Cortex of kidney (tissue), 1 donor: ENCODE results near the gene SC5D.

ENCODE experiments used
- DNase-seq: peaks from one replicate; lab custom pipeline; 2025; lab: John Stamatoyannopoulos, UW

Gene SC5D

GRCh38 chr11:121328967-121329679, 36.6 kb downstream of the SC5D start:
- DNase-seq: no peak

GRCh38 chr11:121329781-121330395, 37.3 kb downstream of the SC5D start:
- DNase-seq: no peak

- no peak for DNase-seq
Observed at GRCh38 chr11:121330614-121331435, 38.3 kb downstream of the SC5D start.

DNA sequence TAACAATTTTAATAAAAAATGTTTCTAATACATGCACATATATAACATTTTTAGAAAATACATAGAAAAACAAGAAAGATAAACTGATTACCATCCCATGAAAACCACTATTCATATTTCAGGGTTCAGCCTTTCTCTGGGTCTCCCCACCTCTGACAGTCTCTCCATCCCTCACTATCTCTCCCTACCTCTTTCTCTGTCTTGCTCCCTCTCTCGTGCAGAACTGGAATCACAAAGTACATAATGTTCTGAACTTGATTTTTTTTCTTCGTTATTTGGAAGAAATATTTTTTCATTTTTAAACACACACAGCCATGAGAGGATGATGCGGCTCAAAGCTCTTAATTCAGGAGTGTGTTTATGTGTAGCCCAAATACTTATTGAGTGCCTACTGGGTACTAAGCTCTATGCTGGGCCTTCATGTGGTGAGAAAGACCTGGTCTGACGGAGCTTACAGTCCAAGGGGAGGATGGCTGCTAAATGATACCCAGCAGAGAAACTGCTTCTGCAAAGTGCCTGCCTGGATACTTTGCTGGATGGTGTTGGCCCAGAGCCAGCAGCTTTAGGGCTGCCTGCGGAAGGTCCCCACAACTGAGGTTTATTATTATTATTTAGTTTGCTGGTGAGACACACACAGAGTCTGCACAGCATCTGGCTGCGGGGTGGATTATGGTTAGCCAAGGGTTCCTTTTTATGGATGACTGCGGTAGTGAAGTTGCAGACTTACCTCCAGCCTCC, 42.6 kb downstream of the SC5D start:
- no peak for DNase-seq

DNA sequence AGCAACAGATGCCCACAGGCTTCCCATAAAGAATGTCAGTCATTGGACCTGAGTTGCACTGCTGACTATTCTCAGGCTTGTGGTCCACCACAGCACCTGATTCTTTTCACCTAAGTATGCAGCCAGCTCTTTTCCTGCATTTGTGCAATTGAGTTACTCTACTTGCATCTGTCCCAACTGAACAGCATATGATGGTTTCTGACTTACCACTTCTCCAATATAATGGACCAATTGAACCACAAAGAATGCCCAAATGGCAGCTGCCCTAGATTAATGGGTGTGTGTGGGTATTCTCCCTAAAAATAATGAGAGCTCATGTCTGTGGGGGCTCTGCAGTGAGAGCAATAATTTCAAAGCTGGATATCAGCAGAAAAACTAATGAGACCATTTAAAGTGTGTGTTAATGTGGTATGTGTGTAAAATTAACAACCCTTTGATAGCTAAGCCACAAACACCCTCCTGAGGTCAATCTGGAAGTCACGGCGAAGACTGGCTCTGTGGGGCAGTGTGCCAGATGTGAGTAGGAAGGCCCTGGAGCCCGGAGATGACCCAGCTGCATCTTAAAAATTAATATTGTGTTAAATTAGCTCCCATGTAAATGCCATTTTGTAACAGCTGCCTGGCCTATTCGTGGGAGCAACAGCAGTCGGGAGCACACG, 43.8 kb downstream of the SC5D start:
- no peak for DNase-seq

DNA sequence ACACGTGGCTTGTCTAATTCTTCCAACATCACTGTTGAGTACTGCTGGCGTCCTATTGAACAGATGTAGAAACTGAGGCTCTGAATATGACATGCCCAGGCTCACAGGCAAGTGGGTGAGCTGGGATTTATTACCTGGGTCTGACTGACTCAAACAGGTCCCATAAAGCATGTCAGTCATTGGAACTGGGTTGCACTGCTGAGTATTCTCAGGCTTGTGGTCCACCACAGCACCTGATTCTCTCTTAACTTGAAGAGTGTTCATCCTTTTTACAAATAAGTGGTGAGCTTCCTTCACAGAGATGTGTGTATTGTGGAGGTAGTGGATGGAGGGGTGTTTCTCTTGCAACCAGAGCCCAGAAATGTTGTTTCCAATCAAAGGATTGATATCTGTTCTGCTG, 44.5 kb downstream of the SC5D start:
- no peak for DNase-seq

GRCh38 chr11:121337740-121338272, 45.2 kb downstream of the SC5D start:
- no peak for DNase-seq

GRCh38 chr11:121338536-121338935, 46.0 kb downstream of the SC5D start:
- DNase-seq: no peak

DNA sequence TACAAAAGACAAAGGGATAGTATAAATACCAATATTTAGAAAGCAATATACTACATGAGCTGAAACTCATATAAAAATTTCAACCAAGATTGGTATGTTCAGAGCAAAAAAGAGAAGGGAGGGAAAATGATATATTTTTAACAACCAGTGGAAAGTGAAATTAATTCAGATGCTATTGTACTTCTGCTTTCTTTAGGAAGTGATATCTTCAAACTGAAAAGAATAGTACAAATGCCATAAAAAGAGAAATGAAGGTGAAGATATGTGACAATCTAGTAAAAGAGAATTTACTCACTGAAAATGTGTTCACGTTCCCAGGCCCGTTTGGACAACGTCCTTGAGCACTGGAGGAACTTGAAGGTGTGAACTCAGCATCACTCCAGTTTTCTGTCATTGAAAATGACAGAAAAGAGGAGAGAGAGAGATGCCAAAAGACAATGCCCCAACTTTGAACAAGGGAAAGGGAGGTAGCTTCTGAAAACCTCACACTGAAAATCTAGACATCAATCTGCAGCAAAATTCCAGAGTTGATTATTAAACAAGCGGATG, 47.5 kb downstream of the SC5D start:
- no peak for DNase-seq

DNA sequence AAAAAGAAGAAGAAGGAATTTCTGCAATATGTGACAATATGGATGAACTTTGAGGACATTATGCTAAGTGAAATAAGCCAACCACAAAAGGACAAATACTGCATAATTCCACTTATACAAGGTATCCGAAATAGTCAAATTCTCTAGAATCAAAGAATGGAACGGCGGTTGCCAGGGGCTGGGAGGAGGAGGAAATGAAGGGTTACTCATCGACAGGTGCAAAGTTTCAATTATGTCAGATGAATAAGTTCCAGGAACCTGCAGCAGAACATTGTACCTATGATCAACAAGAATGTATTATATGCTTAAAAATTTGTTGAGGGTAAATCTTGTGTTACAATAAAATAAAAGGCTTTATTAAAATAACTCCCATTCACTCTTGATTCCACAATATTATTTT, 49.0 kb downstream of the SC5D start:
- DNase-seq: no peak

DNA sequence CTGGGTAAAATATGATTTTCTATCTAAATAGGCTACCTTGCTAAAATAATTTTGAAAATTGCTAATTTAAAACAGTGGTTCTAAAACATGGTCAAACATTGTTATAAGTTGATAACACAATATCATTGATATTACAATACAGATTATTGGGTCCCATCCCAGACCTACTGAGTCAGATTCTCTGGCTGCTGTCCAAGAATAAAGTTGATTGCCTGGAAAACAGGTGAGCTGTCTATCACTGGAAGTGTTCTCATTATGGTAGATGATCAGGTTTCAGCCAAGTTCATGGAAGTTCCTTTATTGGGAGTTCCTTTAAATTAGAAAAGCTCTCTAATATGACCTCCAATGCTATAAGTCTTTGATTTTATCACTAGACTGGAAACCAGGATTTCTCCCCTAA, 52.3 kb downstream of the SC5D start:
- no peak for DNase-seq

DNA sequence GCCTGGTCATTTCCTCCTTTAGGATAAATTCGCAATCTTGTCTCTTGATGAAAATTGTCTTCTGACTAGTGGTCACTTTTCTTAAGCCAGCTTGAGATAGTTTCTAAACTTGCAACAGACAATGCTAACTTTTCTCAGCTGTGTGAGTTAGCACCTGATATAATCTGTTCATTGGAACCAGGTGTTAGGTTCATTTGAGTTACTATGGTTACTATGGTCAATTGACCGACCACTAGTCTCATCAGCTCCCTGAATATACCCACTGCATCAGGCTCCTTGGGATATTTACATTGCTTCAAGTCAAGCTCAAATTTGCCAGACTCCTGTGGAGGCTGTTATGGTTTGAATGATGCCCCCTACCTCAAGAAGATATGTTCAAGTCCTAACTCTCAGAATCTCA, 54.5 kb downstream of the SC5D start:
- DNase-seq: no peak

DNA sequence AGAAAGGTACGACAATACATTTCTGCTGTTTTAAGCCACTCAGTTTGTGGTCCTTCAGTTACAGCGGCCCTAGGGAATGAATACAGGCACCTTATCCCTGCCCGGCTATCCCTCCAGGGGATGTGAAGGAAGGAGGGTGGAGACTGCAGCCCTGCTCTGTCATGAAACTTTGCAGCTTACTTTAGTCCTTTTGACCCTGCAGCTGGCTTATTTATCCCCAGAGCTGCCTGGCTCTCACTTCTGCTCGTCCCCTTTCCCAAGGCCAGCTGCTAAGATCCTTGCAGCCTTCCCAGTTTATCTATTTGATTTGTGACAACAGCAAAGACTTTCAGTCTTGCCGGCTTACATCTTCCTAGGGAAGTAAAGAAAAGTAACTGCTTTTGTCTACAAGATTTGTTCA, 55.2 kb downstream of the SC5D start:
- no peak for DNase-seq

DNA sequence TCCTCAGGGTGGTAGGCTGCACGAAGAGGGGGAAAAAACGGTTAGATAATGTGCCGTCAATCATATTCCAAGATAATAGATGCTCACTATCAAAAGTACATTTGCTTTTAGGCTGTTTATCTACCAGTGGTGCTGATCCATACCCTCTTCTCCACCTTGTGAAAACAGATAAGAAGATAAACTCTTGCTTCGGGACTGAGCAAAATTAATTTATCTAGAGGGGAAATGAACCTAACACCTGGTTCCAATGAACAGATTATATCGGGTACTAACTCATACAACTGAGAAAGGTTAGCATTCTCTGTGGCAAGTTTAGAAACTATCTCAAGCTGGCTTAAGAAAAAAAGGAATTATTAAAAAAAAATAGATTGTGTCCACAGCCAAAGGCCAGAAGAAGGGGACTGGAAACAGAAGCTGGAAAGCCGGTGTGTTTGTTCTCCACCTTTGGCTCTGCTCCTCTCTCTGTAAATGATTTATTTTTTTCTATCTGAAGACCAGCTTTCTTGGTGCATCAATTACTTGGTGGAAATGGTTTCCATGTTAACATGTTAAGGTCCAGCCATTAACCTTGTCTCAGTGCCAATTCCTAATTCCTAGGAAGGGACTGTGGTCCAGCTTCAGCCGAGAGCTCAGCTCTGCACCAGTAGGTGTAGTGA, 55.8 kb downstream of the SC5D start:
- DNase-seq: no peak

- no peak for DNase-seq
Observed at GRCh38 chr11:121349790-121350189, 57.2 kb downstream of the SC5D start.

- DNase-seq: no peak
Observed at GRCh38 chr11:121350314-121351082, 57.9 kb downstream of the SC5D start.

DNA sequence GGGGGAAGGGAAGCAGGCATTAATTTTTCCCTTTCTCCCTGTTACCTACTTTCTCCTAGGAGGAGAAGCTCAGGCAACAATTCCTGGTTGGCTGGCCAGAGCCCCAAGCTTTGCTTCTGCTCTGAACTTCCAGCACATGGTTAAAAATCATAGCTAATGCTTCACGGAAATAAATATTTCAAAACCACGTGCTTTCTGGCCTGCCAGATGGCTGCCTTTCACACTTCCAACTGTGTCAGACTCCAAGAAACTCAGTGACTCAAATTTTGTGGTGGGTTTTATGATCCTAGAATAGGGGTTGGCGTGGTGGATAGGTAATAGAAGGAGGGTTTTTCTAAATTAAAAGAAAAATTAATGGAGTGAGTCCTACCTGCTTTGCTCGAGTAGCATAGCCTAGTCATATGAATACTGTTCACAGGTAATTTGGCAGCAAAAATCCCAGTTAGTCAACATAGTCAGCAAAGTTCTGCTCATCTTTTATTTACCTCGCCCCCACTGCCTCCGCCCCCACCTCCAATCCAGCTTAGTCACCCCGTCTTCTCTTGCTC, 58.6 kb downstream of the SC5D start:
- DNase-seq: no peak

- no peak for DNase-seq
Observed at GRCh38 chr11:121352251-121352891, 59.8 kb downstream of the SC5D start.

DNA sequence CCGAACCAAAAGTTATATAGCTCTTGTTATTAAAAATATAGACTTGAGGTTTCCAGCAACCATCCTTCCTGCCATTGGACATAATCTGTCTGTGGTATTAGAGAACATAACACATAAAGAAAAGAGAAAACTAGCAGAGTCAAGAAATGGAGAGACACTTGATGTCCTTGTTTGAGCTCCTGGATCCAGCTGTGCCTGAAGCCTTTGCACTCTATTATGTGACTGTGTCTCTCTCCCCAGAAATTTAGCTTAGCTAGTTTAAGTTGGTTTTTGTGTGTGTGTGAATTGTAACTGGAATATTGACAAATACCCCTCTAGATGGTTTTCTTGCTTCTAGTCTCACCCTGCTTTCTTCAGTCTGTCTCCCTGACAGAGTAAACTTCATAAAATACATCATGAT, 61.6 kb downstream of the SC5D start:
- DNase-seq: no peak
